Stimulated activated CD8-positive, alpha-beta memory T cell treated with anti-CD3 and anti-CD28 coated beads, Interleukin-15, amount 100 ng/mL, for 4 hours (primary cell): Measurements from ENCODE around the gene DSTN.

Source experiments
- DNase-seq, 2 donors: peaks; one replicate each; pipeline ENCODE4 v3.0.0-alpha.2; 2020; ENCODE audit warnings: low read depth in 2 of 2

Gene DSTN

GRCh38 chr20:17637985-17638640 is 68.2 kb downstream of the DSTN start:
- no peak for DNase-seq

DNA sequence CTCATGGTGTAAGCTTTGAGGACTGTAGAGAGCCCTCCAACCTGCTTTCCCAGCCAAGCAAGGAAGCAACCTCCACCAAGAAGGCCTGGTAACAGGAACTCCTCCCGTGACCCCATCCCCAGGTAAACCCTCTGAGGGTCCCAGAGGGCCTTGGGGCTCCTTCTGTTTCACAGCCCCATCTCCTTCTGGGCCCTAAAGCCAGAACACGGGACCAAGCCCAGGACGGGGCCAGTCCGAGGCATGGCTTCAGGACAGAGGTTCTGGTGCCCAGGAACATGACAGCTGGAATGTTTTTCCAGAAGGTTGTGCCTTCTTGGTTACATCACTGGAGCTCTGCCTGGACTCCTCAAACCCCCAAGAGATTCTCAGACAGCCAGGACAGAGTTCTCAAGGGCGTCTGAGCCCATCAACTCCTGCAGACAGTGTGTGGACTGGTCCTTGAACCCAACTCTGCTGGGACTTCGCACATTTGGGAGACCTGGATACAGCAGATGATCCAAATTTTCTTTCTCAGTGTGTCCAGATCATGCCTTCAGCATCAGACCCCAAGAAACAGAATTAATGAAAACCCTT is 69.0 kb downstream of the DSTN start:
- DNase-seq: no peak

DNA sequence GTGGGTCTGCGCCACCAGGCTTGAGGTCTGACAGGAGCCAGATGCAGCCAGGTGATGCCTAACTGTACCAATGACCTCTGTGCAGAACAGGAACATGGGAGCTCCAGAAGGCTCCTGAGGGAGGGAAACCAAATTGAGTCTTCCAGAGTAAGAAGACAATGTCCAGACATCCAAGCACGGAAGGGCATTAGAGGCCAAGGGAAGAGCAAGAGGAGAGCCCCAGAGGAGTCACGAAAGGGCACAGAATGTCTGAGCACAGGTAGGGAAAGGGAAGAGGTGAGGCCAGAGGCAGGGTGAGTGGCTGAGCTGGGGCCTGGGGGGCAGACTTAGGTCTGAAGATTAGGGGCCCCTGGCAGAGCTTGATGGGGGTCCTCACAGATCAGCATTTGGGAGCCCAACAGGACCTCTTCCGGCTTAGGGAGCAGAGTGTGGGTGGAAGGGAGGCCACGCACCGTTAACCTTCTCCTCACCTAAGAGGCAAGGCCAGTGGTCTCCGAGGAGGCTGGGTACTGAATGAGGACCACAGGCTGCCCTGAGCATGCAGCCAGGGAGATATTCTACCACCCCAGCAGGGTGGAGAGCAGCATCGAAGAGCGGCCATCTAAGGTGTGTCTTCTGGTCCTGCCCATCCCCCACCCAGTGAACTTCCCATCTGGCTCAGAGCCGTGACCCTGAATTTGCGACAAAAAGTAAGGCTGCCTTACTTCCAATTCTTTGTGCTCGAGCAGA is 70.4 kb downstream of the DSTN start:
- DNase-seq: no peak

- no peak for DNase-seq
Measured at GRCh38 chr20:17640875-17641378, 71.1 kb downstream of the DSTN start.

GRCh38 chr20:17641520-17641964 is 71.7 kb downstream of the DSTN start:
- DNase-seq: no peak

- DNase-seq: no peak
Measured at GRCh38 chr20:17641993-17642392, 72.1 kb downstream of the DSTN start.

DNA sequence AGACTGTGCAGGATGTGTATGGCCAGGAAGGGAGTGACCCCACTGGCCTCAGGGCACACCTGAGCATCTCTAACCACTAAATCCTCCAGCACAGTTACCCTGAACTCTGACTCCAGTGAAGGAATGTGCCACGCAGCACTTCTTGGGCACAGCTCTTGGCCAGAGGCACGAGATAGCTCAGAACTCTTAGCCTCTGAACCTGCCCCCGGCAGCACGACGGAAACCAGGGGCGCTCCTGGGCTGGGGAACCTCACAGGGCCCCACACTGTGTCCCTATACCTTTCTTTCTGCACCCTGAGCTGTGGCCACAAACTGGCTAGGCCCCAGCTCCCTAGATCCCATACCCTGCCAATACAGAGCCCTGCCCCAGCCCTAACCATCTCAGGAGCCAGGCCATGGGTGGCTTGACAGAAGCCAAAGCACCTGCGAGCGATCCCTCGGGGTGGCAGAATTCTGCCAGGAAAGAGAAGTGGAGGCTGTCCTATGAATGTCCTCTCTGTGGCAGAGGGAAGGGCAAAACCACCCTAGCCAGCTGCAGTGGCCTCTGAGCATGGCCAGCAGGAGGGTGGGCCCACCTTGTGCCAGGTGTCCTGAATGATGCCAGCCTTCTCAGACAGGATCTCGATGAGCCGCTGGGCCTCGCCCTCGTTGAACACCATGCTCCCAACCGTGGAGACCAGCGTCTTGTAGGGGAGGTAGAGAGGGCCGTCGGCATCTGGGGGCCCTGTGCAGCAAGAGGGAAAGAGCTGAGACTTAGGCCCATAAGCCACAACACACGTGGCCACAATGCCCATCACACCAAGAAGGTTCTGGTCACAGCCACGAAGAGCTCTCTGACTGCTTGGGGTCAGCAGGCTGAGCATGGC is 72.8 kb downstream of the DSTN start:
- DNase-seq: no peak

- no peak for DNase-seq
Measured at GRCh38 chr20:17643531-17644188, 73.8 kb downstream of the DSTN start.

DNA sequence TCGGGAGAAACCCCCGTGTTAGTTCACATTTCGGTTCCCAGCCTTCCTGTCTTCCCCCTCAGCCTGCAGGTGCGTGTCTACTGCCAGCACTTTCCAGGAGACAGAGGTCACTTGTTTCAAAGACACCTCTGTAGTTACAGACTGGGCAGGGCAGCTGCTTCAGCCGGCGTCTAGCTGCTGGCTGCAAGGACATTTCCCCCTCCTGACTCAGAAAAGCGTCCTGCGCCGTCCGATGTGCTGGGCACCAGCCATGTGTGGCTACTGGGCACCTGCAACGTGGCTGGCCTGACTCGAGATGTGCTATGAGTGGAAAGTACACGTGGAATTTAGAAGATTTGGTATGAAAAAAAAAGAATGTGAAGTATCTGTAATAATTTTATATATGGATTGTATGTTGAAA is 74.6 kb downstream of the DSTN start:
- no peak for DNase-seq

DNA sequence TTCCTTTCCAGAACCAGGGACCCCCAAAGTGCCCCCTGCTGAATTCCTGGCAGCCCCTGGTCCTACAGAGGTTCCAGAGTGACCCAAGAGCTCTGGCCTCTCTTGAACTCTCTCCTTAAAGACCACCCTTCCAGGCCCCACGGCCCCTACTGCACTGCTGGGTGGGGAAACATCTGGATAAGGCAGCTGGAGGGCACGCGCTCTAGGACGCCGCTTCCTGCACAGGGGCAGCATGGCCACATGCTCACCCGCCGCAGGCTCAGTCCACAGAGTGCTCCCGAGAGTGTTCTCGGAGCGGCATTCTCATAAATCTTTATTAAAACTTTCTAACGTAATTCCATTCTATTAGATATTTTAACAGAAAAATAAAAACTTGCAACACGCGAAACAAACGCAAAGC is 75.1 kb downstream of the DSTN start:
- DNase-seq: no peak

- no peak for DNase-seq
Measured at GRCh38 chr20:17645546-17646208, 75.8 kb downstream of the DSTN start.

- DNase-seq: no peak
Measured at GRCh38 chr20:17646209-17646960, 76.5 kb downstream of the DSTN start.

DNA sequence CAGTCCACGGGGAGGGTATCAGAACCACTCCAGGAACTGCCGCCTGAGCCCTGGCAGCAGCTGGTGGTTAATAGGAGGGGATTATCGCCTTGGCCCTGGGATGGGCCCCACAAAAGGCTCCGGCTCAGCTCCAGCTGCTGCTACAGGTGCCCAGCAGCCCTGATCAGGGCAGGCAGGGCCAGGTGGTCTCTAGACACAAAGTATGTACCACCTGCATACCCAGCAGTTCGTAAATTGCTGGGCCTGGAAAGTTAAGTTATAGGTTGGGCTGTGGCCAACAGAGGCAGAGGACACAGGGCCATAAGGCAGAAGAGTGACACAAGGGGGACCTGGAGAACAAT is 77.1 kb downstream of the DSTN start:
- no peak for DNase-seq

GRCh38 chr20:17647391-17648314 is 77.8 kb downstream of the DSTN start:
- DNase-seq: no peak

DNA sequence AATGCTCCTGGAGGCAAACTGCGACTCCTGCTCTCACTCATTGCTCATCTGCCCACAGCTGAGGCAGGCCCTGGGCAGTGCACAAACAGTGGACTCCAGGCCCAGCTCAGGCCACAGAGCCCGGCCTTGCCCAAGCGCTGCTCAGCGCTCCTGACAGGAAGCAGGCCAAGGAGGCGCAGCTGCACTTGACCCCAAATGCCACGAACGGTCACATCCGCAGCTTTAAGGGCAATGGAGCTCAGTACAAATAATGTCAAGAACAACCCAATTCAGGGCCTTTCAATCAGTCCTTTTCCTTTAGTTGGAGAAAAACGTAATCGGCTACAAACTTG is 78.4 kb downstream of the DSTN start:
- DNase-seq: no peak

- no peak for DNase-seq
Measured at GRCh38 chr20:17648791-17649730, 79.2 kb downstream of the DSTN start.

- DNase-seq: no peak
Measured at GRCh38 chr20:17650301-17651128, 80.6 kb downstream of the DSTN start.
